HS-27A (cell line): ENCODE measurements around the gene RNF157.

Source experiments
- DNase-seq: peaks from one replicate; pipeline ENCODE4 v3.0.0-alpha.2; 2012; ENCODE audit warnings: low read depth, missing footprints

RNF157 gene

GRCh38 chr17:76240461-76241203 is at the start of gene RNF157:
Gene RNF157, minus strand, starts transcription at chr17:76240493. Its CDS starts 253 bp downstream, at chr17:76240240.
- DNase-seq: no peak

- DNase-seq: no peak
Observed at GRCh38 chr17:76281573-76282371, 41.5 kb upstream of the RNF157 start.

- DNase-seq: no peak
Observed at GRCh38 chr17:76280650-76281049, 40.4 kb upstream of the RNF157 start.

GRCh38 chr17:76279742-76280287 is 39.5 kb upstream of the RNF157 start:
- DNase-seq: no peak

- peak; percentile 23 for DNase-seq
Observed at GRCh38 chr17:76278952-76279741, 38.9 kb upstream of the RNF157 start.

- no peak for DNase-seq
Observed at GRCh38 chr17:76278268-76278908, 38.1 kb upstream of the RNF157 start.

GRCh38 chr17:76277300-76278267 is 37.3 kb upstream of the RNF157 start:
- DNase-seq: no peak

GRCh38 chr17:76276461-76277299 is 36.4 kb upstream of the RNF157 start:
- DNase-seq: no peak

GRCh38 chr17:76276069-76276431 is 35.8 kb upstream of the RNF157 start:
- no peak for DNase-seq

GRCh38 chr17:76275382-76276068 is 35.2 kb upstream of the RNF157 start:
- no peak for DNase-seq

- no peak for DNase-seq
Observed at GRCh38 chr17:76274112-76274956, 34.0 kb upstream of the RNF157 start.

- no peak for DNase-seq
Observed at GRCh38 chr17:76273445-76274111, 33.3 kb upstream of the RNF157 start.

GRCh38 chr17:76272541-76273444 is 32.5 kb upstream of the RNF157 start:
- no peak for DNase-seq

- no peak for DNase-seq
Observed at GRCh38 chr17:76271669-76272540, 31.6 kb upstream of the RNF157 start.
